HEK293T (cell line): Measurements from ENCODE around the gene SRBD1.

ENCODE experiments used
- CTCF ChIA-PET: fragments of 350-600 bp; formaldehyde crosslinking; extraction: SDS; loops from one replicate; lab custom pipeline; 2021; ENCODE audit warnings: antibody characterized with exemption, inconsistent platforms; lab: Yijun Ruan, JAX
- POLR2A ChIA-PET: fragments of 350-600 bp; formaldehyde crosslinking; extraction: SDS; loops from one replicate; lab custom pipeline; 2020; ENCODE audit warnings: antibody characterized with exemption, inconsistent platforms; lab: Yijun Ruan, JAX
- DNase-seq: peaks from one replicate; pipeline ENCODE4 v3.0.0; 2012; ENCODE audit warnings: mixed read lengths; ENCODE audit errors: extremely low spot score
- ARNT ChIP-seq: fragments of 450-650 bp; IDR thresholded peaks from 2 replicates; pipeline ENCODE4 v1.6.1; 2017; ENCODE audit warnings: mild to moderate bottlenecking
- BHLHE40 ChIP-seq: fragments of 450-650 bp; IDR thresholded peaks from 2 replicates; pipeline ENCODE4 v1.6.1; 2016; ENCODE audit warnings: mild to moderate bottlenecking, moderate library complexity, borderline replicate concordance
- CTBP1 ChIP-seq: fragments of 450-650 bp; IDR thresholded peaks from 2 replicates; pipeline ENCODE4 v1.6.1; 2016; ENCODE audit warnings: borderline replicate concordance
- ELF4 ChIP-seq: fragments of 450-650 bp; IDR thresholded peaks from 2 replicates; pipeline ENCODE4 v1.6.1; 2017; ENCODE audit warnings: antibody characterized with exemption
- FOXA1 ChIP-seq: fragments of 450-650 bp; IDR thresholded peaks from 2 replicates; pipeline ENCODE4 v1.6.1; 2016; ENCODE audit warnings: mild to moderate bottlenecking
- FOXK2 ChIP-seq: fragments of 450-650 bp; IDR thresholded peaks from 2 replicates; pipeline ENCODE4 v1.6.1; 2016; ENCODE audit warnings: mild to moderate bottlenecking
- FOXM1 ChIP-seq: fragments of 450-650 bp; IDR thresholded peaks from 2 replicates; pipeline ENCODE4 v1.6.1; 2017; ENCODE audit warnings: mild to moderate bottlenecking, borderline replicate concordance
- HDGF ChIP-seq: fragments of 450-650 bp; IDR thresholded peaks from 2 replicates; pipeline ENCODE4 v1.6.1; 2017; ENCODE audit warnings: antibody characterized with exemption, borderline replicate concordance
- L3MBTL2 ChIP-seq: fragments of 450-650 bp; conservative IDR thresholded peaks from 2 replicates; pipeline ENCODE4 v1.6.1; 2016; ENCODE audit warnings: mild to moderate bottlenecking
- LEF1 ChIP-seq: fragments of 450-650 bp; IDR thresholded peaks from 2 replicates; pipeline ENCODE4 v1.6.1; 2017; ENCODE audit warnings: mild to moderate bottlenecking, borderline replicate concordance
- NFRKB ChIP-seq: fragments of 450-650 bp; IDR thresholded peaks from 2 replicates; pipeline ENCODE4 v1.6.1; 2016; ENCODE audit warnings: mild to moderate bottlenecking, moderate library complexity
- SP1 ChIP-seq: fragments of 450-650 bp; IDR thresholded peaks from 2 replicates; pipeline ENCODE4 v1.6.1; 2017
- SUZ12 ChIP-seq: fragments of 450-650 bp; IDR thresholded peaks from 2 replicates; pipeline ENCODE4 v1.6.1; 2016; ENCODE audit warnings: mild to moderate bottlenecking
- TARDBP ChIP-seq: fragments of 450-650 bp; IDR thresholded peaks from 2 replicates; pipeline ENCODE4 v1.6.1; 2016
- ZNF384 ChIP-seq: fragments of 450-650 bp; IDR thresholded peaks from 2 replicates; pipeline ENCODE4 v1.6.1; 2016
- TF ChIP-seq, protein P1 (sequence below): fragments of 450-650 bp; IDR thresholded peaks from 2 replicates; pipeline ENCODE4 v1.6.1; 2016

Gene SRBD1

DNA sequence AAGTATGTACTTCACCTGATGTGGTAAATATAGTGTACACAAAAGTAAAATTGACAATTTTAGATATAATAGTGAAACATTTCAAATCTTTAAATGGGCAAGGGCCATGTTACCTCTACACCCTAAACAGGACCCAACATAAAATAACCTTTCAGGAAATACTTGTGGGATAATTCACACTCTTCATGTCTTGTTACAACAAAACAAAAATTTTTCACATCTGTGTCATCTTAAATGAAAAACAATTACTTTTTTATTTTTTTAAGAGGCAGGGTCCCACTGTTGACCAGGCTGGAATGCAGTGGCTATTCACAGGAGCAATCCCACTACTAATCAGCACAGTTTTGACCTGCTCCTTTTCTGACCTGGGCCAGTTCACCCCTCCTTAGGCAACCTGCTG, 42.1 kb downstream of the SRBD1 start:
- POLR2A ChIA-PET: no interaction called here
- TF ChIP-seq CTBP1 (no peak), LEF1 (no peak), ARNT (no peak), BHLHE40 (no peak), L3MBTL2 (no peak), FOXK2 (no peak), TARDBP (no peak), ZNF384 (no peak), ELF4 (no peak), FOXM1 (no peak), HDGF (no peak), NFRKB (no peak), SUZ12 (no peak), SP1 (no peak), FOXA1 (no peak)
- TF ChIP-seq, protein P1, sequence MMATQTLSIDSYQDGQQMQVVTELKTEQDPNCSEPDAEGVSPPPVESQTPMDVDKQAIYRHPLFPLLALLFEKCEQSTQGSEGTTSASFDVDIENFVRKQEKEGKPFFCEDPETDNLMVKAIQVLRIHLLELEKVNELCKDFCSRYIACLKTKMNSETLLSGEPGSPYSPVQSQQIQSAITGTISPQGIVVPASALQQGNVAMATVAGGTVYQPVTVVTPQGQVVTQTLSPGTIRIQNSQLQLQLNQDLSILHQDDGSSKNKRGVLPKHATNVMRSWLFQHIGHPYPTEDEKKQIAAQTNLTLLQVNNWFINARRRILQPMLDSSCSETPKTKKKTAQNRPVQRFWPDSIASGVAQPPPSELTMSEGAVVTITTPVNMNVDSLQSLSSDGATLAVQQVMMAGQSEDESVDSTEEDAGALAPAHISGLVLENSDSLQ: no peak
- CTCF ChIA-PET: no interaction called here
- DNase-seq: no peak

DNA sequence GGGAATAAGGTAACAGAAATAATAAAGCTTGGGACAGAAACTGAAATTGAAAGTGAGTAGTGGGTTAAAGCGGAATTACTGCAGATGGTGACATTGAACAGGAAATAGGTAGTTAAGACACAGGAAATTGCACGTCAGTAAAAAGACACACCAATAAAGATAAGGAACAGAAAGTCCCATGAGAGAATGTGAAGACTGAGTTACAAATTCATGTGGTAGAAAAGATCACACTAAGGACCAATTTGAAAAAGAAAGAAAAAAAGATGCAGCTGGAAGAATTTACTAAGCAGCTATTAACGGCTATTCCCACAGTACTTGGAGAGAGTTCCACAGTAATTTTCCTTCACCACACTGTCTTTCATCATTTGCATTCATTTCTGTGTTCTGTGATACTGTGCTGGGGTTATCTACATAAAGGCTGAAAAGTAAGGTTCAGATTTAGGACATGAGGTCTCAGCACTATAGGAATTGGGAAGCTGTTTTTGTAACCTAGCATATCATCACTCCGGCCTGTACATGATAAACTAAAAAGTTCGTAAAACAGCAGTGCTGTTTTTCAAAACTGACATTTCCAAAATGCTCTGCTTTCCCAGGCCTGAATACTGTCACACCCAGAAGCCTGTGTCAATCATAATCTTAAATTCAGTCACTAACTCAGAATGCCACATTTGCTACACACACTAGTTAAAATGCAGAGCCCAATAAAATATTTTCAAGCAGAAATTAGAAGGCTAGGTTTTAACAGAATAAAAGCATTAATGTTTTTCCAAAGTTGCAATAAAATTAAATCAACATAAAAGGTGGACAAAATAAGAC, 42.9 kb downstream of the SRBD1 start:
- POLR2A ChIA-PET: no interaction called here
- peak; percentile 10 for DNase-seq
- CTCF ChIA-PET: interaction anchor here (1.0 kb wide), 1 partner anchor 18 kb away, joined by 4 read pairs; no protein-coding TSS in a partner anchor
- no peak for TF ChIP-seq LEF1
- TF ChIP-seq, protein P1: peak; percentile 71

DNA sequence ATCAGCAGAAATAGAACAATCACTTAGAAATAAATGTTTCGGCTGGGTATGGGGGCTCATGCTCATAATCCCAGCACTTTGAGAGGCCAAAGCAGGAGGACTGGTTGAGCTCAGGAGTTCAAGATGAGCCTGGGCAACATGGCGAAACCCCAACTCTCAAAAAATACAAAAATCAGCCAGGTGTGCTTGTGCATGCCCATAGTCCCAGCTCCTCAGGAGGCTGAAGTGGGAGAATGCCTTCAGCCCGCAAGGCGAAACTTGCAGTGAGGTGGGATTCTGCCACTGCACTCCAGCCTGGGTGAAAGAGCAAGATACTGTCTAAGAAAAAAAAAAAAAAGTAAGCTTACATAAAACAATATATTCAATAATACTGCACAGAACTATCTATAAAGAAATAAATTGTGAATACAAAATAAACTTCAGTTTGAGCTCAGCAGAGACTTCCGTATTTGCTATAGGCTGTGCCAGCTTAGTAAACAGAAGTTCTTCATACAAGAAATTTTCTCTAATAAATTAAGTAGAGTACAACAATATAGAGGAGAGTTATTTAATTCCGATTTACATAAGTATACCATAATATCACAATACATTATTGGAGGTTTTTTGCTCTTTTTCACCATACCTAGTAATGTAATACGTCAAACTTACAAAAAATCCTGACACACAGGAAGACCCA, 43.6 kb downstream of the SRBD1 start:
- TF ChIP-seq ARNT: no peak
- TF ChIP-seq L3MBTL2: no peak
- no peak for TF ChIP-seq ELF4
- no peak for TF ChIP-seq CTBP1
- no peak for TF ChIP-seq BHLHE40
- no peak for TF ChIP-seq FOXM1
- TF ChIP-seq ZNF384: no peak
- TF ChIP-seq LEF1: no peak
- no peak for TF ChIP-seq TARDBP
- TF ChIP-seq HDGF: no peak
- no peak for TF ChIP-seq FOXK2
- TF ChIP-seq, protein P1: no peak
- no peak for TF ChIP-seq FOXA1
- no peak for TF ChIP-seq SP1
- no peak for TF ChIP-seq NFRKB
- TF ChIP-seq SUZ12: no peak
- no peak for DNase-seq
- ChIA-PET CTCF (interaction anchor here (1.0 kb wide), 1 partner anchor 18 kb away, joined by 4 read pairs; no protein-coding TSS in a partner anchor), POLR2A (no interaction called here)

DNA sequence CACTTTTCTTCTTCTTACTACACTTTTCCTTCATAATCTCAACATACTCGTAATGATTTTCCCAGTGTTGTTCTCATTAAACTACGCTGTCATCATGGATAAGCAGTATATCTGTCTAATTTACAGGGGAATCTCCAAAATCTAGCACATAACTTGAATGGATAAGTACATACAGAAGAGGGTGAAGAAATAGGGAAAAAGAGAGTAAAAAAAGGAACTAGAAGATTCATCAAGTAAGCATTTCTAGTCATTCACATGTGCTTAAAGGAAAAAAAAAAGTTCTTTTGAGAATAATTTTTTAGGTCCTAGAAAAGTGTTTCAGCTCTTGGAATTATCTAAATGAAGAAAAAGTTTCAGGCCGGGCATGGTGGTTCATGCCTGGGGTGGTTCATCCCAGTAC, 51.6 kb downstream of the SRBD1 start:
- DNase-seq: no peak
- ChIA-PET CTCF (interaction anchor here (0.7 kb wide), 1 partner anchor 23 kb away, joined by 4 read pairs; no protein-coding TSS in a partner anchor), POLR2A (no interaction called here)
- no peak for TF ChIP-seq FOXM1
- TF ChIP-seq FOXA1: no peak
- no peak for TF ChIP-seq ARNT
- no peak for TF ChIP-seq SUZ12
- no peak for TF ChIP-seq HDGF

DNA sequence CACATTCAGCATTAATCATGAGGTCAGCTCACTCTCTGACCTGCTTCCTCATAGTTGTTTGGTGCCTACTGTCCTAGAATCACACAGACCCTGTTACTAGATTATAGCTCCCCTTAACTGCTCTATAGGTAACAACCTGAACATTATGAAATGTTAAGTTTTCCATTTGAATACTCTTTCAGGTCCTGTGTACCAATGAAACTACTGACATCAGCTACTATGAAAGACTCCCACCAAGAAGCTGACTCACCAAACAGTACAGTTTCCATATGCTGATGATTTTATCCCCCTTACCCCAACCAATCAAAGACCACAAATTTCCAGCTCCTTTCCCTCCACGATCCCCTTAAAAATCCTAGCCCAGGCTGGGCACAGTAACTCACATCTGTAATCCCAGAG, 56.3 kb downstream of the SRBD1 start:
- POLR2A ChIA-PET: no interaction called here
- no peak for TF ChIP-seq BHLHE40
- no peak for DNase-seq
- CTCF ChIA-PET: no interaction called here

DNA sequence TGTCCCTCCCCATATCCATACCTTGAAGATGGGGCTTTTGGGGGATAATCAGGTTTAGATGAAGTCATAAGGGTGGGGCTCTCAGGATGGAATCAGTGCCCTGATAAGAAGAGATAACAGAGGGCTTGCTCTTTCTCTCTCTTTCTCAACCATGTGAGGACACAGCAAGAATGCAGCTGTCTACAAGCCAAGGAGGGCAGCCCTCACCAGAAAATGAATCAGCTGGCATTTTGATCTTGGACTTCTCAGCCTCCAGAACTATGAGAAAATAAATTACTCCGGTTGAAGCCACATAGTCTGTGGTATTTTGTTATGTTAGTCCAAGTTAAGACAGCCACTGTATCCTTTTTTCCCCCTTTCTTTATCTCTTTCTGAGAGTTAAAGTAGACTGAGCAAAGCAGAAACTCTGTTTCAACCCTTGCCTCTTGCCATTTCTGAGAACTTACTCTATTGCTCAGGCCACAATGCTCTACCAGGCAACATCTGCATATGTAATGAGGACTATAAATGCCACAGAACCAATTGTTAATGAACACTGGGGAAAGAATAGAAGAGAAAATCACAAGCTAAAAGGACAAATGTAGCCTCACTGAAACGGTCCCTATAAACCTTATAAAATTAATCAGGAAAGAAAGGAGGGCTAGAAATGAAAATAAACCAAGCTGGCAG, 56.9 kb downstream of the SRBD1 start:
- ChIA-PET CTCF (no interaction called here), POLR2A (no interaction called here)
- DNase-seq: no peak

More for the DNA sequence above, 56.9 kb downstream of the SRBD1 start:
- TF ChIP-seq NFRKB: no peak
- TF ChIP-seq ARNT: no peak
- no peak for TF ChIP-seq SUZ12
- TF ChIP-seq, protein P1: no peak
- no peak for TF ChIP-seq FOXK2
- TF ChIP-seq CTBP1: no peak
- no peak for TF ChIP-seq ELF4
- no peak for TF ChIP-seq SP1
- TF ChIP-seq TARDBP: no peak
- no peak for TF ChIP-seq ZNF384
- TF ChIP-seq BHLHE40: no peak
- no peak for TF ChIP-seq LEF1
- no peak for TF ChIP-seq HDGF
- TF ChIP-seq FOXM1: no peak
- TF ChIP-seq FOXA1: no peak
- TF ChIP-seq L3MBTL2: no peak
